T-helper 1 cell treated with Interleukin-12 subunit alpha and Interleukin-12 subunit beta and Interleukin-4 antibody, amounts not matched to agents 30 ng/mL and 1 ng/mL, for 36 hours (primary cell): Measurements from ENCODE around the gene KMO. TPM values are rescaled to one million over a fixed set of nuclear protein-coding genes. Genes with fewer than 3 reads are reported as not detected.

Experiments
- intact Hi-C: fragments of 100-400 bp; cut with micrococcal nuclease; formaldehyde crosslinking; loops from one replicate; pipeline ENCODE4 v1.15.1; 2024
- total RNA-seq: library from RNA; stranded (reverse); gene quantifications from 2 replicates; pipeline ENCODE4 v1.2.3, GENCODE V29; 2022

The KMO gene
- total RNA-seq = not detected in 2 replicates

DNA sequence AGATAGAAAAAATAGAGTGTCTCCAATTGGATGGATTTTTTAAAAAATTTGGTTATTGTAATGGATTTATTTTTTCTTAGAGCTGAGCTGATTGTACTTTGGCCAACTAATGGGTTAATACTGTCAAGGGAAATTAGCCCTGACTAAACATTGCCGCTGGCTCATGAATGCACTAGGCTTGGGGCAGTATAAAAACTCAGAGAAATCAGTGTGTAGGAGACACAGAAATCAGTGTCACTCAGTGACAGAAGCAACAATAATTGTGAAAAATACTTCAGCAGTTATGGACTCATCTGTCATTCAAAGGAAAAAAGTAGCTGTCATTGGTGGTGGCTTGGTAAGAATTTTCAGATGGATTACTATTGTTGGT lies at the start of gene KMO:
KMO (plus strand) TSS at position 217 of the 370 bp plus-strand sequence; CDS start at position 284, 67 bp downstream.
- intact Hi-C loops = no loop called here

DNA sequence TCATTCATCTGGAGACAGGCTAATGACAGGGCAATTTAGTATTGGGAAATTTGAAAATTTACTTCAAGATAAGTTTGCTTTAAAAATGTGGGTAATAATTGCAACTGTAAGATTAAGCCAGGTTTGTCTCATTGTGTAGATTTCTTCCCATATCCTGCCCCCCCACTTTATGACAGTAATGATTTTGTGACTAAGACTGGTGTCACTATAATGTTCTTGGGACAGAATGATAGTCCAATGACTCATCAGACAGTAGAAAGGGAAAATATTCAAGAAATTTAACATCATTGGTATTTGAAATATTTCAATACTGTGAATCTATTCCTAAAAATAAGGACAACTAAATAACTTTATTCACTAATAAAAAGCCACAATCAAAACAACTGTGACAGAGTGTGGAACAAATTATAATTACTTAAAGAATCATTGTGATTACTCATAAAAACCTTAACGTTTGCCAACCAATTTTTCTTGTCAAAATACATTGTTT lies 49.4 kb upstream of the KMO start:
- intact Hi-C loops = no loop called here

DNA sequence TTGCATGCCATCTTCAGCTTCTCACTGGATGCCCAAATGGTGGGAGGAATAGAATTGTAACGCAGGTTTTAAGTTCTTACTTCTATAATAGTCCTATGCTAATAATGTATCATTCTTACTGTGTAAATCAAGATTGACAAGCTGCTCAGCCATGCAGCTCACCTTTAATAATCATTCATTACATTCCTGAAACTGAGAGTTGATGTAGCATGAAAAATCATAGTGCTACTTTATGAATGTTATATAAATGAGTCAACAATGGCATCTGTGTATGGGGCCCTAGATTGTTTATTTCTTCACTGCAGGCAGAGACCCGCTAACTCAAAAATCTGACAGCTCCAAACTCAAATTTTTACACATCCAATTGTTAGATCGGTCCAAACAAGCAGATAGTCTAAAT lies 47.0 kb upstream of the KMO start:
- intact Hi-C loops = no loop called here

DNA sequence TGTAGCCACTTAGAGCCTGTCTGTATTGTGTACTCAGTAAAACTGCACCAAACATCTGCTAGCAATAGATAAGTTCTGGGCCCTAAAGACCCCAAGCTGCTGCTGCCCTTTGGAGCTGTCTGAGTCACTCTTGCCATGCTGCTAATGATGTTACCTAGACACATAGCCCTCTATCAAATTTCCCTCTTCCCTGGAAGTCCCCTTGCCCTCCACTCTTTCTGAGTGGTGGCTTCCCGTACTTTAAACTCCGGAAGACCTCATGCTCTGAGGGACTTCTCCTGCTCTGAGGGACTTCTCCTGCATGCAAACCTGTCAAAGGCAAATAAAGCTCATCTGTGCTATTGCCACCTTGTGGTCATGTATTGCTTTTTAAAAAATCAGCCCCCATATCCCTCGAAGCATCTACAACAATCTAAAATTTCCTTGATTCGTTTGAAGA lies 46.6 kb upstream of the KMO start:
- intact Hi-C loops = no loop called here

DNA sequence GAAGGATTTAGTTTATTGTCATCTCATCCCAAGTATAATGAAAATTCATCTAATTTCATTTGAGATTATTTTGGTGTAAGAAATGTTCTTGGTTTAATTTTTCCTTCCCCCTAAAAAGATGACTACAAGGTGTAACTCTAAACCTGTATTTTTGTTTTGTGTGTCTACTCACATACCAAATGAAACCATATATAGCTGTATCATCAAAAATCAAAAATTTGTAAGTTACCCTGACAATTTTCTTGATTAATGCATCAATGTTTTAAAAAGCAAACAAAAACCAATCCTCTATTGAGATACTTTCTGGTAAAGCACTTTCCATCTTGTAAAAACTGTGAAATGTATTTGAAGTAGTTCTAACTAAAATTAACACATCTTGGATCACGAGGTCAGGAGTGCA lies 43.4 kb upstream of the KMO start:
- intact Hi-C loops = no loop called here

DNA sequence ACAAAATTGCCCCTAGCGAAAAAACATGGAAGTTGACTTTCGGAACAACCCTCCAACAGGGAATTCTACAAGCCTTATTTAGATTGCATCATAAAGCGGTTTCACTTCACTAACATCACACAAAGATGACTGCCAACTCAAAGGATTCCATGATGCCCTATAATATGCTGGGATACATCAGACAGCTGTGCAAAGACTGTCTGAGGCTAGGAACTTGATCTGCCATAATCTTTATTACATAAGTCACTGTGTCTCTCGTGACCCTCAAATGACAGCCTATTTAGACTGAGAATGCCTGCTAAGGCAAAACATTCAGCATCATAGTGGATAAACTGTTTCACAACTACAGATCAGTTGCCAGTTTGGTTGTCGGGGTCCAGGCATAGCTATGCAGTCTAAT lies 36.4 kb upstream of the KMO start:
- intact Hi-C loops = no loop called here

DNA sequence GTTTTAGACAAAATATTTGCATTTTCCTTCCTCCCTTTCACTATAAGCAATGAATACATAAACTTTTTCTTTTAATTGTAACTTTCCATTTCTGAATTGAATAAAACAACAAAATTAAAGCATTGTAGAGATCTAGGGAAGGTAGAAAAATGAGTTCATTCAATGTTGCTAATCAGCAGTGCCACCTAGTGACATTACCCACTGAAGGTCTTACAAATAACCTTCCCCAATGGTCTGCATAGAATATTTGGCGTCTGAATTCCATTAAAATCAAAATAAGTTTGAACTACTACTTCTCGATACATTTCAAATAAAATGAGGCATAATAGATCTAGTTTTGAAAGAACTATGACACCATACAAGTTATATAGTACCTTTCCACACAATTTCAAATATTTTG lies 32.3 kb upstream of the KMO start:
- intact Hi-C loops = no loop called here

DNA sequence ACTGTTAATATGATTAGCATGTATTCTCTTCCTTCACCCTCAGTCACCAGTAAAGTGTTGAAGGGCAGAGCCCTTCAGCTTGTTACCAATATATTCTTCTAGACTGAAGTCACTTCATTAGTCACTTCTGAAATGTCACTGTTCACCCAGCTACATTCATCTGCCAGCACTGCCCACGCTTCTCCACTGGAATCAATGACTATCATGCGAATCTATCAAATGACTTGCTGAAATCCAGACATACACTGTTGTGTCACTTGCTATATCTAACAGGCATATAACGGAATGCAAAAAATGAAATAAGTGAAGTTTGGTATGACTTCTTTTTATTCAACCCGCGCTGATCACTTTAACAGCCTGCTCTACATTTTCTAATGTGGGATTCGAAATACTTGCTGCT lies 28.7 kb upstream of the KMO start:
- intact Hi-C loops = no loop called here

DNA sequence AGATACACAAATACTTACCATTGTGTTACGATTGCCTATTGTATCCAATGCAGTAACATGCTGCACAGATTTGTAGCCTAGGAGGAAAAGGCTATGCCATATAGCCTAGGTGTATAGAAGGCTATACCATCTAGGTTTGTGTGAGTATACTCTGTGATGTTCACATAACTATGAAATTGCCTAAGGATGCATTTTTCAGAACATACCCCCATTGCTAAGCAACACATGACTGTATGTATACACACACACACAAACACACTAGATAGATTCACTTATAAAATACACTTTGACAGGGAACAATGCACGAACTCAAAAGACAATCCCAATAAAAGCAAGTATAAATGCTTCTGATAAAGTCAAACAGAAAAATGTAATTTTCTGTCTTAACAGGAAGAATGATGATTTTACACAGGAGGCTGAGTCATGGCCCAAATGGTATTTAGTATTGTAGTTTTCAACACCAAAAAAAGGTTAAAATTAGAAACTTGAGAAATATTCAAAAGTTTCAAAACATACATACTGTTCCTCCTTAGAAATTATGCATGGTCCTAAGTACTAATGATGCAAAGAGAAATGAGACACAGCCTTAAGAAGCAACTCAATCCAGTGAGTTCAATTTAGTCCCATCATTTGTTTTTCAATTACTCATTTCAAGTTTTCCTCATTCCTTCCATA lies 24.9 kb upstream of the KMO start:
- intact Hi-C loops = no loop called here

DNA sequence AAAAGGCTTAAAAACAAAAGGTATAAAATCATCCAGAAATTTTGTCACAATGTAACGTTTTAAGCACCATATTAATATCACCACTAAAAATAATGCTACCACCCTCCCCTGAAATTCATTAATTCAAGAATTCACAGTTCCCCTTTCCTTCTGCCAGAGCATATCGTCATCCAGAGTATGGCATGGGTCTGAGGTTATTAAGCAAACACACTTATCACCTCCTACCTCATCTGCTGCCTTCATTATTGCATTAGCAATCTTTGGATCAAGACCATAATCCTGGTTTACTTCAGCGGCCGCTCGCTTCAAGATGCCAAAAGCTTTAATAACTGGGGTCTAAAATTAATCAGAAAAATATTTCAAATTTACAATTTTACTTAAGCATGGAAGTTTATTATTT lies 18.8 kb upstream of the KMO start:
- intact Hi-C loops = loop anchor here (10.0 kb wide), 2 partner anchors 899 to 1591 kb away; partner anchors contain the start of gene GREM2

DNA sequence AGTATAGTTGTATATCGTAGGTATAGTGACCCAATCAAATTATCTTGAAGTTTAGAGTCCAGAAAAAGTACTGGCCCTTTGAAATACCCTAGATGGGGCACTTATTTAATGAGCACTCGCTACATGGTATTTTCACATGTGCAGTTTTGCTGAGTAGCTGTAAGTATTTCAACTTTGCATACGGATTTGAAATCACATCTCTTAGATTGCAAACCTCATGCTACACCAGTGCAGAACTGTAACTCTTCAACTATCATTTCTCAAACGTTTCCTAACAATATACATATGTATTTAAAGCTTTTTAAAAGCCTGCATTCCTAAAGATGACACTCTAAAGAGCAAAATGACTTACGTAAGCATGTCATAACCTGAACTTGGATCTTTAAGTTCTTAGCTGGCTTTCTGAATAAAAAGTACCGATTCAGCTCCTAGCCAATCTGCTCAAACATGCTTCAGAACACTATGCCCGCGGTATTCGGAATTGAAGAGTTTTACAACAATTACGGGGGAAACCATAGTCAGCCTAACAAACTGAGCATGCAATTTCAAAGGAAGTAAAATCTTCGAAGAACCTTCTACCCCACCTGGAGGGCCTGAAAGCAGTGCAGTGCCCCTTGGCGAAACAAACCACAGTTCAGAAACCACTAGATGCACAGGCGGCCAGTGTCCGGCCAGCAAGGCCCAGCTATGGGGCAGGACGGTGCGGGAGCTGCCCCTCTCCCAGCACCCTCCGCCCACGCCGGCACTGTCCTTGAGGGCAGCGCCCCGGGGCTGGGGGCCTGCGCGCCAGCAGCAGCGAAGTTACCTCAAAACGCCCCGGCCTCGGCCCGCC lies 13.5 kb upstream of the KMO start:
- intact Hi-C loops = loop anchor here (1.0 to 10.0 kb wide), 10 partner anchors 13 to 1798 kb away; partner anchors contain the start of genes CHML, GREM2, OPN3 and SDCCAG8

DNA sequence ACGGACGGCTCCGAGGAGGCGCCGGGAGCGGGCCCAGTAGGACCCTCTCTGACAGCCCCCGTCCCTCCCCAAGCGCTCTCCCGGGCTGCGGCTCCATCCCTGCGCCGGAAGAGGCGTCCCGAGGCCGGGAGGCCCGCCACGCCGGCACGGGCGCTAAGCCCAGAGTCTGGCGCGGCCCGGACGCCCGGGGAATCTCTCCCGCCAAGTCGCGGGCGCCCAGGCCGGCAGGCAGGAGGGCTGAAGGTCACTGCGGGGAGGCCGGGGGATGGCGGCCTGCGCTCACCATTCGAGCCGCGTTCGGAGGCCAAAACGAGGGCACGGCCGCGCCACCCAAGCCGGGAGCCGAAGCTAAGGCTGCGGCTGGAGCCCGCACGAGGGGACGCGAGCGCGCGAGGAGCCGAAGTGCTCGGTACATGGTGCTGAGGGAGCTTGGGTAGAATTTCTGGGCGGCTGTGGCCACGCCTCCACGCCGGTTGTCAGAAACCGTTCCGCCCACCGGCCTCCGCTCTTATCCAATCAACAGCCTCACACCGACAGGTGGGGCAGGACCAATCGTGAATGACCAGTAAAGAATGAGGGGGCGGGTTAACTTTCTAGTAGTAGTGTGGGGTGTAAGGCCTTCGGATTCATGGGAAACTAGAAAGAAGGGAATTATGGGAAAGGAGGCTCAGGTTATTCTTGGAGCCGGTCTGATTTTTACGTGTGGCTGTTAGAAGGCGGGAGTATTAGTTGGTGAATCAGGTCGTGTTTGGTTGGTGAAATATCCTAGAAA lies 12.7 kb upstream of the KMO start, which contains the start of gene FH:
FH (minus strand) TSS at position 448 of the 772 bp plus-strand sequence; CDS start at position 415, 33 bp downstream.
- intact Hi-C loops = loop anchor here (1.0 to 10.0 kb wide), 10 partner anchors 12 to 1799 kb away; partner anchors contain the start of genes CHML, GREM2, OPN3 and SDCCAG8

DNA sequence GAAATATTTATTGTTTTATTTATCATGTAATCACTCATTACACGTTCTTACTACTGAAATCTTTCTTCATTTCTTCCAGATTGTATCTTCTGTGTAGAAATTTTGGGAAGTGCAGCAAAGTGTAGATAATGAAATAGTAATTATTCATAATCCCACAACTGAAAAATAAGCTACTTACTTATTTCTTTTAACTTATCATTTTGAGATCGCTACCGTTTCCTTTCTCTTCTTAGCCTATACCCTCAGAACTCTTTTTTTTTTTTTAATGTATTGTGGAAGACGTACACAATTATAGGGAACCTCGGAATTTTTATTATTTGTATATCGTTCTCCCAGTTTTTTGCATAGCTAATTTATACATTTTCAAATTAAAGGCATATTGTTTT lies 12.1 kb upstream of the KMO start:
- intact Hi-C loops = no loop called here

DNA sequence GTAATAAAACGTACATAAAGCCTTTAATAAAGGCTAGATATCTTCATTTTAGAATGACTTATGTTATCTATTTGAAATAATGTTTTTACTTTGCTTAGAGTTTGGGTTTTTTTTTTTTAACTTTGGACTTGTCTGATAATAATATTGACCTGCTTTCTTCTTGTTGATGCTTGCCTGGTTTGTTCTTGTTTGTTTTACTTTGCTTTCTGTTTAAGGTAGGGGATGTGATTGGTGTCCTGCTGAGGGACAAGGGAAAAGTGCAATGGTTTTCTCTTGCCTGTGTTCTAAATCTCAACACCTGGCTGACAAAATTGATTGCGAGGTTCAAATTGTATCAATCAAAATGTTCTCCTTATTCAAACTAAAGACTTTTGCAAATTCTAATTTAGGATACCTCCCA lies 10.5 kb upstream of the KMO start:
- intact Hi-C loops = no loop called here

DNA sequence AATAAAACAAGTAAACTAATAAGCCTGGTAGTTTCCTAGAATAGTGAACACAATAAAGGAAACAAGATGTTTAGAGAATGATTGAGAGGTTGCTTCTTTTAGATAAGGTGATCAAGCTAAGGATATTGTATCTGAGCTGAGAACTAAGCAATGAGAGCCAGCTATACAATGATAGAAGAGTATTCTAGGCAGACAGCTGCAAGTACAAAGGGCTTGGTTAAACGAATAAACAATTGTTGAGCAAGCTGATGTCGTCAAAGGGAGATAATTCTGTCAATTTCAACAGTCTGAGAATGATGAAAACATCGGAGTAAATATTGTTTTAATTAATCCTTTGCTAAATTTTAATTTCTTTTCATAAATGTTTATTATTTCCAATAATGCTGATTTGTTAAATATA lies 7.2 kb upstream of the KMO start:
- intact Hi-C loops = no loop called here

DNA sequence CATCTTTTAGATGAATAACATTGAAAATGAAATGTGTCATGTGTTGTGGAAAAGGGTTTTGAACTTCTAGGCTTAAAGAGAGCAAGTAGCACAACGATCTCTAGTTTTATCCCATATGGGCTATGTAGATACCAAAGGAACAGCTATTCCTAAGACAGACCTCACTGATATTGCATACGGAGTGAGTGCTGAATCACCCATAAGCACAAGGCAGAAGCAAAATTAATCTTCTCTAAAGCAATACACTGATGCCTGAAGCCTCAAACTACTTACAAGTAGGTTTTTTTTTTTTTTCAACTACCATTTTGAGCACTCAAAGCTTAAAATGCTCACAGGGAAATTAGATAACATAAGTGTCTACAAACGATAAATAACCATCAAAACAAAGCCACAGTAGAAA lies 5.0 kb upstream of the KMO start:
- intact Hi-C loops = no loop called here

DNA sequence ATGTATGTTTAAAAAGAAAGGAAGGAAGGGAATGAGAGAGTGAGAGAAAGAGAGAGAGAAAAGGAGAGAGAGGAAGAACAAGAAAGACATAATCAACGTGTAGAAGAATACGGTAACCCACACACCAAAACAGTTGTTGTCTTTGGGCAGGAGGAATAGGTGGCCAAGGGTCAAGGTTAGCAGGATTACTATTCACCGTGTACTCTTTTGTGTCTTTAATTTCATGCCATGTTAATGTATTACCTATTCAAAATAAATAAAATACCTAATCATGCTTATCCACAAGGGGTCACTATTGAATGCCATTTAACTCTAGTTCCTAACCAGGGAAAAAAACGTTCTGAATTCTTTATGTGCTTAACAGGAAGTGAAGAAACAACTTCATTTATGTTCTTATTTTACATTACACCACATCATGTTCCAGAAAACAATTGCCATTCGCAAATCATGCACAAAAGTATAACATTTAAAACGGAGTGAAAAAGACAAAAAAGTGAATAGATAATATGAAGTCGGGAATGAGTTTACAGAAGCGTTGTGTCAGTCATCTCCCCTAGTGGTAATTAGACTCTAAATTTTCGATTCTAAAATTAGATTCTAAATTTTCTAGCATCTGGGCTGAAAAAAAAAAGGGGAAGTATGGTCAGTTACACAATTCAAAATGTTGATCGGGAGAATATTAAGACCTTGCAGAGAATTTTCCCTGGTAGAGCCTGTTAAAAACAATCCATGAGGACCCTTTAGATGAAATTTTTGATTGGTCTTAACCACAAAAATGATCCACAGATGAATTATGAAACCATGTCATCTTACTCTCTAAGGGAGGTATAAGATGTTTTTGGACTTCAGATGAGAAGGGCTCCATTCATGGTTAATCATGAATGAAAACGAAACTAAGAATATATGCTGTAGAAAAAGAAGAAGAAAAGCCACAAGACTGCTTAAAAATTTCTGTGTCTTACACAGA lies 700 bp upstream of the KMO start:
- intact Hi-C loops = loop anchor here (1.0 kb wide), 12 partner anchors 12 to 486 kb away; partner anchors contain the start of genes CHML, FH and OPN3

DNA sequence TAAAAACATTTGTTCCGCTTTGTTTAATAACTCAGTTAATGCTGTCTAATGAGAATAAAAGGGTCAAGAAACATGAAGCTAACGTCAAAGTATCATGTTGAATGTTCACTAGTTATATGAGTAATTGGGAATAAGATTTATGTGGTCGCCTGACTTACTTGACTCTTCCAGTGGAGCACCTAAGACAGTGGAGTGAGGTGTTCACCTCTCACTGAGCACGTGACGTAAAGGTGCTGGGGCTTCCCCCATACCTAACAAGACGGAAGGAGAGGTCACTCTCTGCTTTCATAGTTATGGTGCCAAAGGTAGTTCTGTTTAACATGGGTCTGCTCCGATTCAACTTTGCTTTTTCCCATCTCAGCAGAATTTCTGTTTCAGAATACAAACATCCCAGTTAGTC lies 686 bp downstream of the KMO start:
- intact Hi-C loops = no loop called here

DNA sequence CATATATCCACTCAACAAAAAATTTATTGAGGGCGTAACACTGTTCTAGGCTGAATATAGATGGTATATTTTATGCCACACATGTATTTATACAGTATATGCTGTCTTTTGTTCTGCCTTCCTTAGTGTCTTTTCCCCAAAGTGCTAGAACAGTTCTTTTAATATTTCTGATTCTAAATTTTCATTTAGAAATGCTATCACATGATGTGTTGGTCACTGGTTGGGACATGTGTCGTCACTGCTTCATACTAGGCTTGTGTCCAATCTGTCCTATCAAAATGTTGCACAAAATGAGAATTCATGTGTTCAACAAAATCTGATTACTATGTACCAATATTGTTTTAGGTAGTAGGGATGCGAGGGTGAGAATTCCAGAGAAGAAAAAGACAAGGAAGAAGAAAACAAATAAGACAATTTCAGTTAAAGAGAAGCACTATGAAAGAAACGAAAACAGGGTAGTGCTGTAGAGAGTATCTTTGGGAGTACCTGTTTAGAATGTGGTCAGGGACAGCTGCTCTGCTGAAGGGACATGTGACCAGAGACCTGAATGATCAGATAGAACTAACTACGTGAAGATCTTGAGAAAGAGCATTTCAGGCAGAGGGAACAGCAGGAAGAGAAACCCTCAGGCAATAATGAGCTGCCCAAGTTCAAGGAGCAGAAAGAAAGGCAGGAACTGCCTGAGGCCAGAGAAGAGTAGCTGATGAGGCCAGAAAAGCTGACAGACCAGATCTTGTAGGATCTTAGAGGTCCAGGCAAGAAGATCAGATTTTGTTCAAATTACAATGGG lies 1.3 kb downstream of the KMO start:
- intact Hi-C loops = no loop called here
